ENCODE results near the gene CADM2.

CADM2 gene

DNA sequence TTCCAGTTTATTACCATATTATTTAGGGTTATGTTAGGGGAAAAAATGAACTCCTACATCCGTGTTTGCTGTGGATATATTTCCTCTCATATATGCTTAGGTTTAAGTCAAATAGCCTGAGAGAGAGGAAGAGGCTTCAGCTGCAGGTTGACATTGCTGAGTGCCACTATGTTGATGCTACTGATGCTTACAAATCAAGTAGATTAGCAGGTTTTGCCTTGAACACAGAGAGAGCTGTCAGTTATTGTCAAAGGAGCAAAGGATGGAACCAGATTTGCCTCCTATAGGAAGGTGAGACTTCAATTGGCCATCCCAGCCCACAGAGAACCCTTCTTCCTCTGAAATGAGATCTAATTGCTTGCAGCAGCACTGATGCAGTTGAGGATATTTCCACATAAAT lies 339.2 kb downstream of the CADM2 start:
- Mint-ChIP-seq H3K9me3 (peaks cover under 1% of the 10 kb centered on the region), H3K4me1 (ENCODE audit: low read depth) (no peaks in the 10 kb centered on the region), H3K36me3 (ENCODE audit: low read depth) (no peaks in the 10 kb centered on the region), H3K27me3 (no peaks in the 10 kb centered on the region), H3K4me3 (no peak overlapping the region), H3K27ac (no peak overlapping the region)
- intact Hi-C loops (cut with micrococcal nuclease) = no loop called here

DNA sequence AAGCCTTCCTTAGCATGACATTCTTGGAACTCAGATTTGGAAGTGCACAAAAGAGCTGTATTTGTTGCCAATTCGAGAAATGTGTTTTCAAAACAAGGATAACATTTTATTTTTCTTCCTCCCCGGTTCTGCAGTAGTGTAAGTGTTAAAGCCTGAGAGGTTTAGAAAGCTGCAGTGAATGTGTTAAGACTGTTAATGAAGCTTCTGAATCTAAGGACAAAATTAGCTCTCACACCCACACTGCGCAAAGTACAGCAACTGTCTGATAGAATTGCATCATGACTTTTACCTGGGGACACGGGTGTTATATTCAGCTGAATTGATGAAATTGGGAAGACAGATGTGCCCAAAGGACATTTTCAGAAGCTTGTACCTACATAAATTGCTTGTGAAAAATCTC lies 344.4 kb downstream of the CADM2 start:
- intact Hi-C loops (cut with micrococcal nuclease) = no loop called here
- no peaks in the 10 kb centered on the region for H3K27me3 Mint-ChIP-seq
- no peaks in the 10 kb centered on the region for H3K4me1 Mint-ChIP-seq (ENCODE audit: low read depth)
- no peaks in the 10 kb centered on the region for H3K9me3 Mint-ChIP-seq
- no peaks in the 10 kb centered on the region for H3K36me3 Mint-ChIP-seq (ENCODE audit: low read depth)
- H3K27ac Mint-ChIP-seq = no peak overlapping the region
- no peak overlapping the region for H3K4me3 Mint-ChIP-seq

DNA sequence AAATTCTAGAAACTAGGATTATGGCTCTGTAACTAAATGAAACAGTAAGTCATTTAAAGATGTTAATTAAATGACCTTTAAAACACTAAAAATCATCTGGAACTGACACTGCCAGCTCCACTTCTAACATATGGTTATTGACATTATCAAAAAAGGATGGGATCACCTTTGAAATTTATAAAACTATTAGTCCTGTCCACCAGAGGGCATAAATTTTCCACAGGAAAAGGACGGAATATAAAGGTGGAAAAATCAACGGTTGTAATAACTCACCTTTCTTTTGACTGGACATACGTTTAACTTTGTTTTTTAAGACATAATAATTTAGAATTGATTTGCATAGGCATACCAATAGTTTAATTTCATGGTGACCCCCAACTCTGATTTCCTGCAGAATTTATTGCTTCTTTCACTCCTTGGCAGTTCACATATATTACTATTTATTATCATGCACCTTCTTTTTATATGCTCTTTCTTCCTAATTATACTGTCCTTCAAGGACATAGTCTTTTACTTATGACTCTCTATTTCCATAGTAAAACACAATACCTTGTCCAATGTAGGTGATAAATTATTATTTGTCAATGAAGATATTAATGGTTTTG lies 345.7 kb downstream of the CADM2 start:
- Mint-ChIP-seq H3K4me3 (no peak overlapping the region), H3K27me3 (no peaks in the 10 kb centered on the region), H3K9me3 (no peaks in the 10 kb centered on the region), H3K27ac (no peak overlapping the region), H3K36me3 (ENCODE audit: low read depth) (no peaks in the 10 kb centered on the region), H3K4me1 (ENCODE audit: low read depth) (no peaks in the 10 kb centered on the region)
- intact Hi-C loops (cut with micrococcal nuclease) = no loop called here

DNA sequence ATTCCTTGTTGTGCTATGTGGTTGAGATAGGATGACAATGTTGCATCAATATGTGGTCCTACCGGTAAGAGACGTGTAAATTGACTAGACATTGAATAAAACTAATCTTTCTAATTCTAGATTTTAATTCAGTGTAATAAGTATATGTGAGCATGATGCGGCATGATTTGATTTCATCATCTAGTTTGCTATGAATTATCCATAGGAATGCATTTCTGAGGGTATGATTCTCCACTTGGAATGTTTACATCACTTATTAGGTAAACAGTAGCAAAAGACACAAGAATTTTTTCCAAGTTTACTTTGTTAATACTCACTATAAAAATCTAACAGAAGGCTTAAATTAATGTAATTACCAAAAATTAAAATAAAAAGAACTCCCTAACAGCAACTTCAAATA lies 353.5 kb downstream of the CADM2 start:
- H3K4me3 Mint-ChIP-seq = no peak overlapping the region
- H3K27ac Mint-ChIP-seq = no peak overlapping the region
- H3K4me1 Mint-ChIP-seq (ENCODE audit: low read depth) = no peaks in the 10 kb centered on the region
- H3K27me3 Mint-ChIP-seq = no peaks in the 10 kb centered on the region
- H3K9me3 Mint-ChIP-seq = no peaks in the 10 kb centered on the region
- intact Hi-C loops (cut with micrococcal nuclease) = no loop called here
- no peaks in the 10 kb centered on the region for H3K36me3 Mint-ChIP-seq (ENCODE audit: low read depth)

DNA sequence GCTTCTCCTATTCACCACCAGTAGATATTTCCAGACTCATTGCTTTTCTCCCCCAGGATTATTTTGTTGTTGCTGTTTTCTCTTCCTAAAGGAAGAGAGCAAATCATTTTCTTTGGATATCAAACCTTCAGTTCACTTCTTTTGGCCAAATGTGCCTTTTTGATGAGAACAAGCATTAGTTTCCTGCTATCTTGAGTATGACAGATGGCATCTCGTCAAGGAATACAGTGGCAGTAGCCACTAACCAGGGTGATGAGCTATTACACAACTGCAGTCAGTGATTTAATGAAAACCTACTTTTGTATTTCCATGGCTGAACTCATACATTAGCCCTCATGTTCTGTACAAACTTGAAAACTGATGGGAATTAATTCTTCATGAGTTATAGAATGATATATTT lies 354.6 kb downstream of the CADM2 start:
- Mint-ChIP-seq H3K4me1 (ENCODE audit: low read depth) (no peaks in the 10 kb centered on the region), H3K27ac (no peak overlapping the region), H3K9me3 (no peaks in the 10 kb centered on the region), H3K36me3 (ENCODE audit: low read depth) (no peaks in the 10 kb centered on the region), H3K27me3 (no peaks in the 10 kb centered on the region), H3K4me3 (no peak overlapping the region)
- intact Hi-C loops (cut with micrococcal nuclease) = no loop called here

DNA sequence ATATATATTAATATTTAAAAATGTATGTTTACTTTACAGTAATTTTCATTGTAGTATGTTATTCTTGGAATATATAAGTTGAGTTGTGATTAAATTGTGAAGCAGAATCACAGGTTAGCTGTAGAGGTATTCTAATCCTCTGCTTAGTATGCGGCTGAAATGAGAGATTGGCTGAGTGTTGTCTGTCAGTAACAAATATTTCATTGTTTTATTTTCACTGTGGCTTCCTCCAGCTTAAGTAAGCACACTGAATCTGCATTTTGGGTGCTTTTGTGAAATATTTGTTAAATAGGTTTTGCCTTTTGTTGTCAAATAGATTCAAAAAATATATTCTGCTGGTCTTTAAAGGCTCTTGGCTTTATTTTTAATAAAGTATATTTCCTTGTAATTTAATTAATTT lies 357.5 kb downstream of the CADM2 start:
- Mint-ChIP-seq H3K27me3 (no peaks in the 10 kb centered on the region), H3K4me3 (no peak overlapping the region), H3K4me1 (ENCODE audit: low read depth) (no peaks in the 10 kb centered on the region), H3K36me3 (ENCODE audit: low read depth) (no peaks in the 10 kb centered on the region), H3K9me3 (no peaks in the 10 kb centered on the region), H3K27ac (no peak overlapping the region)
- intact Hi-C loops (cut with micrococcal nuclease) = no loop called here

DNA sequence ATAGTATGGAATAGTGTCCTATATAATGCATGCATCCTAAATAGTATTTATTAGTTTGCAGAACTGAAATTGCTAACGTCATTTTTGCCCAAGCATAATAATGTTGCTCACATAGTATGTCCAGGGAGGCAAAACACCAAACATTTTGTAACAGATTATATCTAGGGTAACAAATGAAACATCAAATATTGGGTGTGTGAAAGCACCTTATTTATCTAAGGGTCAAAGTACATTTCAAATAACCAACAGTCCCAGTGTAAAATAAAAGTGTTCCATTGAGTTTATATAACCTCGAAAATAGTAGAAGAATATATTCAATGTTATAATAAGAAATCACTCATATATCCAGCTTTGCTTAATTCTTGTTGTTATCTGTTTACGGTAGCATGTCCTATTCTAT lies 363.1 kb downstream of the CADM2 start:
- Mint-ChIP-seq H3K27me3 (no peaks in the 10 kb centered on the region), H3K36me3 (ENCODE audit: low read depth) (no peaks in the 10 kb centered on the region), H3K4me3 (no peak overlapping the region), H3K9me3 (no peaks in the 10 kb centered on the region), H3K4me1 (ENCODE audit: low read depth) (no peaks in the 10 kb centered on the region), H3K27ac (no peak overlapping the region)
- intact Hi-C loops (cut with micrococcal nuclease) = no loop called here

DNA sequence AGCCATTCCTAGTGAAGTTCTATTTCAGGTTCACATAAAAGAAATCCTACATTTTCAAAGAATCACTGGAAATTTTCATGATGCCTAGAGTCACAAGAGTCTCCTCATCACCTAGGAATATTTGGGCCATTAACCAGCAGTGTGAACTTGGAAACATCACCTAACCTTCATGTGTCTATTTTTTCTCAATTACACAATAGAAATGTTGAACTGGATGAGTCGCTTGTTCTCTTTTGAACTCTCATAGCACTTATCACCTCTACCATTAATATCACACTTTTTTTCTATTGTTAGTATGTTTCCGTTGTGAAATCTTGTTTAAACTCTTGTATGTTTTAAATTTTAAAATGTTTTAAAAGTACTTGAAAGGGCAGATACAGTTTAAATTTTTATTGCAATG lies 371.3 kb downstream of the CADM2 start:
- H3K4me1 Mint-ChIP-seq (ENCODE audit: low read depth) = no peaks in the 10 kb centered on the region
- H3K27me3 Mint-ChIP-seq = no peaks in the 10 kb centered on the region
- H3K27ac Mint-ChIP-seq = no peak overlapping the region
- no peaks in the 10 kb centered on the region for H3K9me3 Mint-ChIP-seq
- no peaks in the 10 kb centered on the region for H3K36me3 Mint-ChIP-seq (ENCODE audit: low read depth)
- intact Hi-C loops (cut with micrococcal nuclease) = no loop called here
- no peak overlapping the region for H3K4me3 Mint-ChIP-seq

DNA sequence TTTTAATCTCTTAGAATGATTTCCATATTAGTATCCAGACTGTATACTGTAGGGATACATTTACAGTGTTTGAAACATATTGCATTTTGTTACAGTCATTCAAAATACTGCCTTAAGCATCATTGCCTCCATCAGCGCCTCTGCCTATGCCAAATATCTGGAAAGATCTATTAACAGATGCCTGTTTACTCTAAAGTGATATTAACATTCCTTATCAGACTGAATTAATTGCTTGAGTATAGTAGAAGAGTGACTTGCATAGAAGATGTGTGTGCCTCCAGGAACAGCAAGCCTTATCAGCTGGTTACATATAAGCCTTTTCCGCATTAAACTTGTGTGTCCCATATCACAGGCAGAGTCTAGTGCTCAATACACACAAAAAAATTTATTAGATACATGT lies 379.1 kb downstream of the CADM2 start:
- Mint-ChIP-seq H3K4me1 (ENCODE audit: low read depth) (no peaks in the 10 kb centered on the region), H3K36me3 (ENCODE audit: low read depth) (no peaks in the 10 kb centered on the region), H3K4me3 (no peak overlapping the region), H3K27me3 (no peaks in the 10 kb centered on the region), H3K9me3 (no peaks in the 10 kb centered on the region), H3K27ac (no peak overlapping the region)
- intact Hi-C loops (cut with micrococcal nuclease) = no loop called here

DNA sequence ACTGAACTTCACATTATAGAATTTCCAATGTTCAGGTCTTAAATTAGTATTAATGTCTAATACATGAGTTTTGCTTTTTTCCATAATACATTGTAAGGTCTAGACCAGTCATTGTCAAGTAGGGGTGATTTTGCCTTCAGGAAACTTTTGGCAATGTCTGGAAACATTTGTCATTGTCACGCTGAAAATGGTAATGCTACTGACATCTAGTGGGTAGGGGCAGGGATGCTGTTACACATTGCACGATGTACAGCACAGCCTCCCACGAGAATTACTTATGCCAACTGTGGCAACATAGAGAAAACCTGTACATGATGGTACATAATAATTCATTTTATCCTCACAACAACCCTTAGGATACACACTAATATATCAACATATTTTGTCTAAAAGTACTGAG lies 384.1 kb downstream of the CADM2 start:
- no peaks in the 10 kb centered on the region for H3K27me3 Mint-ChIP-seq
- no peaks in the 10 kb centered on the region for H3K4me1 Mint-ChIP-seq (ENCODE audit: low read depth)
- no peaks in the 10 kb centered on the region for H3K9me3 Mint-ChIP-seq
- intact Hi-C loops (cut with micrococcal nuclease) = no loop called here
- H3K36me3 Mint-ChIP-seq (ENCODE audit: low read depth) = no peaks in the 10 kb centered on the region
- no peak overlapping the region for H3K27ac Mint-ChIP-seq
- no peak overlapping the region for H3K4me3 Mint-ChIP-seq

DNA sequence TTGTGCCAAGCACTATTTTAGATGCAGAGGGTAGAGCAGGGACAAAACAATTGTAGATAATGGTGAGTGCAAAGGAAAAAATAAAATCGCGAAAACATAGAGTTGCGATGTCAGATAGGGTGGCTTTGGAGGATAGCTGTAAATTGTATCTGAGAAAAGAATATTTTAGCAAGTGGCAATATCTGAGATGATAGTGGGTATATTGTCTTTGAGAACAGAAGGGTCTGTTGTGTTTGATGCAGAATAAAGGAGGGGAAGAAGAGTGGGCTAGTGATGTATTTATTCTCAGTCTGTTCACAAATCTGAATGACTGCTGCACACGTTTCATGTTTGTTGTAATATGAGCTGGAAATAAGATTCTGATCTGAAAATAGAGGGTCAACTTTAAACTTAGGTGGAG lies 396.8 kb downstream of the CADM2 start:
- Mint-ChIP-seq H3K4me3 (no peak overlapping the region), H3K27ac (no peak overlapping the region), H3K36me3 (ENCODE audit: low read depth) (no peaks in the 10 kb centered on the region), H3K27me3 (no peaks in the 10 kb centered on the region), H3K9me3 (no peaks in the 10 kb centered on the region), H3K4me1 (ENCODE audit: low read depth) (no peaks in the 10 kb centered on the region)
- intact Hi-C loops (cut with micrococcal nuclease) = no loop called here

DNA sequence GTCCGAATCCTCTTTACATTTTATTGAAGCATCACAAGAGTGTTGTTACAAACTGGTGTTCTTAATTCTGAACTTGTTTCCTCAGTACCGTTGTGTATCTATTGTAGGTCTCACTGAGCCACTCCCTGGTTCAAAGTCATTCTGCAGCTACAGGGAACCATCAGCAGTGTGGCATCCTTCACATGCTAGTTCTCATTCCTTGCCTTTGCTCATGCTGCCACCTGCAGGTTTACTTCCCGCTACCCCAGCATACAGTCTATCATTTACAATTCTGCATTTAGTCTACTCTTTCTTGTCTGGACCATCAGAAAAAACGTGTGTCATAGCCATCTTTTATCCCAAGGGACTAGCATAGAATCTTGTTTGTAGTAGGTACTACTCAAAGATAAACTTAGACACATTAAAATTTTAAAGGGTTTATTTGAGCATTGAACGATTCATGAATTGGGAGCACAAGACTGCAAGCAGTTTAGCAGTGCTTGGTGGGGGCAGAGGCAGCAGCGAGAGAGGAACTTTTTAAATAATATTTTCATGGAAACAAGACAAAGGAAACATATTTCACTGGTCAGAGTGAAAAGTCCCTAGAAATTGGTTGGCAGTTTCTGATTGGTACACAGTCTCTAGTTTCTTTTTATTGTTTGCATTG lies 402.1 kb downstream of the CADM2 start:
- H3K27me3 Mint-ChIP-seq = no peaks in the 10 kb centered on the region
- intact Hi-C loops (cut with micrococcal nuclease) = no loop called here
- no peak overlapping the region for H3K4me3 Mint-ChIP-seq
- H3K9me3 Mint-ChIP-seq = no peaks in the 10 kb centered on the region
- no peaks in the 10 kb centered on the region for H3K4me1 Mint-ChIP-seq (ENCODE audit: low read depth)
- H3K27ac Mint-ChIP-seq = no peak overlapping the region
- H3K36me3 Mint-ChIP-seq (ENCODE audit: low read depth) = no peaks in the 10 kb centered on the region

DNA sequence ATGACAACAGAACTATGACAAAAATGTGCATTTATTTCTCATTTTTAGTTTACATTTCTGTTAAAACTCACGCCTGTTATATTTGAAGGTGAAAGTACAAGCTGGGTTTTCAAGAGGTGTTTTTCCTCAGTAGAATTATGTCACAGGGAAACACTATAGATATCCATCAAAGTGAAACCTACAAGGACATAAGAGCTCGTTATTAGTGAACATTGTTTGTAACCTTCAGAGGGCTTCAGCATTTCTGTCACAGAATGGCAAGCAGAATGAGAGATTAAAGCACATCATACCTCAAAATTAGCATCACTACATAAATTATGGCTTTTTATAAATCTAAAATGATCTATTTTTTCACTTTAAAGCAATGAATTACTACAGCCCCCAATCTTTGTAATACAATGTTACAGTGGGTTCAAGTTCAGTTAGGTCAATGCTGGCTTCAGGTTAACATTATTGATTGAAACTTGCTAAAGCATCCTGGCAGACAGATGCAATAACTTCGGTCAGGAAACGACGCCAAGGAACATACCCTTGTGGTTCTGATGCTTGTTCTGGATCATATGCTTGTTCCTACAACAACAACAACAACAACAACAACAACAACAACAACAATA lies 405.6 kb downstream of the CADM2 start:
- no peak overlapping the region for H3K4me3 Mint-ChIP-seq
- no peaks in the 10 kb centered on the region for H3K4me1 Mint-ChIP-seq (ENCODE audit: low read depth)
- H3K9me3 Mint-ChIP-seq = no peaks in the 10 kb centered on the region
- H3K27me3 Mint-ChIP-seq = no peaks in the 10 kb centered on the region
- intact Hi-C loops (cut with micrococcal nuclease) = no loop called here
- H3K36me3 Mint-ChIP-seq (ENCODE audit: low read depth) = no peaks in the 10 kb centered on the region
- no peak overlapping the region for H3K27ac Mint-ChIP-seq

DNA sequence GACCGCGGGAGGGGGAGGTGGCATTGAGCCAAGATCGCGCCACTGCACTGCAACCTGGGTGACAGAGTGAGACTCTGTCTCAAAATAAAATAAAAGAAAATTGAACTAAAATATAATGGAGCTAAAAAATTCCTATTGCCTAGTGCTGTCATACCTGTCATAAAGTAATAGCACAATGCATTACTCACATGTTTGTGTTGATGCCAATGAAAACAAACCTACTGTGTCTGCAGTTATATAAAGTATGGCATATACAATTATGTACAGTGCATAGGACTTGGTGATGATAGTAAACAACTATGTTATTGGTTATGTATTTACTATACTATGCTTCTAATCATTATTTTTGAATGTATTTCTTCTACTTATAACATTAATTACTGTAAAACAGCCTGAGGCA lies 411.6 kb downstream of the CADM2 start:
- Mint-ChIP-seq H3K27me3 (no peaks in the 10 kb centered on the region), H3K4me3 (no peak overlapping the region), H3K4me1 (ENCODE audit: low read depth) (no peaks in the 10 kb centered on the region), H3K9me3 (no peaks in the 10 kb centered on the region), H3K27ac (no peak overlapping the region), H3K36me3 (ENCODE audit: low read depth) (no peaks in the 10 kb centered on the region)
- intact Hi-C loops (cut with micrococcal nuclease) = no loop called here

DNA sequence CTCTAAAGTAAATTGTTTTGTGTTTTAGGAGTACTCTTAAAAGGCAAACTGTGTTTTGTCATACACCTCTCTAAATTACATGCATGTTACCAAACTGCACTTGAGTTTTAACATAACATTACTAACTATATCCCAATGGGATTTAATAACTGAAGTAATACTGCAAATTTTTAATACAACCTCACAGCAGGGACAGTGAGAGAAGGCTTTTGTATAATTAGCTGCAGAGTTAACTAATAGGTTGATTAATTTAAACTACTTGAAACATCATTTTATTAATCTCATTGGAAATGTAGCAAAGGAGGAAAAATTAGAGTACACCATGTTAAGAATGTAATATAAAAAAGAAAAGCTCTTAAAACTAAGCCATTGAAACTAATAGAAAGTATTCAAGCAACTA lies 417.3 kb downstream of the CADM2 start:
- Mint-ChIP-seq H3K9me3 (no peaks in the 10 kb centered on the region), H3K4me1 (ENCODE audit: low read depth) (no peaks in the 10 kb centered on the region), H3K36me3 (ENCODE audit: low read depth) (no peaks in the 10 kb centered on the region), H3K27me3 (no peaks in the 10 kb centered on the region), H3K4me3 (no peak overlapping the region), H3K27ac (no peak overlapping the region)
- intact Hi-C loops (cut with micrococcal nuclease) = no loop called here

Data from dendritic cell treated with granulocyte-macrophage colony-stimulating factor and Interleukin-4, amounts not matched to agents 40 ng/mL and 50 ng/mL, for 4 days (primary cell).